Epithelial cell of proximal tubule (primary cell): ENCODE results near the gene SEPTIN1. TPM values are rescaled to one million over a fixed set of nuclear protein-coding genes. Genes with fewer than 3 reads are reported as not detected.
A peak's percentile ranks its signal among the peaks of the same experiment; 100 is the strongest.

Experiments used
- DNase-seq: peaks from one replicate; pipeline ENCODE4 v3.0.0-alpha.2; 2011; ENCODE audit warnings: low read depth
- H3K4me3 ChIP-seq: 2 replicates; pipeline ENCODE4 v1.5.1; 2011; ENCODE audit warnings: low read depth, mild to moderate bottlenecking, low read length
- CTCF ChIP-seq: conservative IDR thresholded peaks from 2 replicates; pipeline ENCODE4 v1.5.1; 2012; ENCODE audit warnings: low read depth, mild to moderate bottlenecking, low read length
- total RNA-seq: library from RNA; depleted of rRNA; stranded (reverse); fragments of >200 nt; gene quantifications from 2 replicates; pipeline ENCODE4 v1.2.3, GENCODE V29; 2015

Gene SEPTIN1
- total RNA-seq, 1 donor from 2014 or later: 0.23 TPM

DNA sequence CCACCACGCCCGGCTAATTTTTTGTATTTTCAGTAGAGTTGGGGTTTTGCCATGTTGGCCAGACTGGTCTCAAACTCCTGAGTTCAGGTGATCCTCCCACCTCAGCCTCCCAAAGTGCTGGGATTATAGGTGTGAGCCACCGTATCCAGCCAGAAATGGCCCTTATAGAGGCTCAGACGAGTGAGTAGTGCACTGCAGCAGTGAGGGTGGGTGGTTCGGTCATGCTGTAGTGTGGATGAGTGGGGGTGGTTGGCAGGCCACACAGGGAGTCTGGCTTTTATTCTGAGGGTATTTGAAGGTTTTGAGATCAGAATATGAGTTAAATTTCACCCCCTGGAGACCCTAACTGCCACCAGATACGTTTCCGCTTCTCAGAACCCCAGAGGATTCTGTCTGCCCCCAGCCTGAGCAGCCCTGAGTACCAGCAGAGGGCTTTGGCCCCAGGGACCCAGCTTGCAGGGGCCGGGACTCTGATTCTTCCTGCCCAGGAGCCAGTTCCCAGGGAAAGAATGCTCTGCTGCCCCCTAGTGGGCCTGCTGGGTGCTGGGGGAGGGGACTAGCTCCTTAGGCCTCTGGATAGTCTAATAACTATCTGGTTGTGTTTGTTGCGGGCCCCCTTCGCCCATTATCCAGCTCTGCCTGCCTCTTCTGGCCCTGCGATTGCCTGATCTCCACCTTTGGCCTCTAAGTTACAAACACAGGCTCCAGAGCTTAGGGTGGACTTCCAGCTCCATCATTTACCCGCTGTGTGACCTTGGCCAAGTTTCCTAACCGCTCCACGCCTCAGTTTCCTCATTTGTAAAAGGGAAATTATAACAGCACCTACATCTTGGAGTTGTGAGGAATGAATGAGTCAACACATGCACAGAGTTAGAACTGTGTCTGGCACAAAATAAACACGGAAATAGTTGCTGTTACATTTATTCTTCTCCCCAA is 27.0 kb upstream of the SEPTIN1 start:
- peak; percentile 97 for TF ChIP-seq CTCF
- H3K4me3 ChIP-seq: no peak overlapping the region
- no peak for DNase-seq

GRCh38 chr16:30407804-30408534 is 25.6 kb upstream of the SEPTIN1 start:
- peak overlapping the region; percentile 61 for H3K4me3 ChIP-seq
- TF ChIP-seq CTCF: no peak
- DNase-seq: no peak

GRCh38 chr16:30407102-30407803 is 24.9 kb upstream of the SEPTIN1 start, which contains the start of gene ZNF771:
ZNF771 (plus strand) TSS chr16:30407606; CDS start chr16:30408054, 448 bp downstream.
- no peak for TF ChIP-seq CTCF
- DNase-seq: no peak

DNA sequence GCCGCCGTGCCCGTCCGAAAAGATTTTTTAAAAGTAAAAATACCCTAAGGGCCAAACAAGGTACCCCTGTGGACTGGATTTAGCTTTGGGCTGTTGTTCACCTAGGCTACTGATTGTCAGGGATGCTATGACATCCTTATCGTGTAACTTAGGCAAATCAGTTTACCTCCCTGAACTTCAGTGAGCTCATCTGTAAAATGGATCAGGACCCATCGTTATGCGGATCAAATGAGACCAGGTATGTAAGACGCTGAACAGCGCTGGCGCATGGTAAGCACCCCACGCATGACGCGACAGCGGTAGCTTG is 24.4 kb upstream of the SEPTIN1 start:
- H3K4me3 ChIP-seq: peak overlapping the region; percentile 61
- no peak for DNase-seq
- TF ChIP-seq CTCF: no peak

More at GRCh38 chr16:30407102-30407803, 24.9 kb upstream of the SEPTIN1 start, which contains the start of gene ZNF771:
- peak within 1 kb of the TSS; percentile 61 for H3K4me3 ChIP-seq

GRCh38 chr16:30401768-30402425 is 19.5 kb upstream of the SEPTIN1 start:
- no peak overlapping the region for H3K4me3 ChIP-seq
- no peak for TF ChIP-seq CTCF
- DNase-seq: no peak

- TF ChIP-seq CTCF: no peak
Measured at GRCh38 chr16:30399435-30400186, 17.2 kb upstream of the SEPTIN1 start.

More at GRCh38 chr16:30399435-30400186, 17.2 kb upstream of the SEPTIN1 start:
- DNase-seq: no peak
- peak overlapping the region; percentile 69 for H3K4me3 ChIP-seq
